ENCODE results near the gene PDZD2. TPM values are rescaled to one million over a fixed set of nuclear protein-coding genes. Genes with fewer than 3 reads are reported as not detected.
"Not testable (repeated sequence)": the region's sequence is repeated elsewhere in the genome, so short reads cannot be mapped to it uniquely, and the experiment has no call there.

PDZD2 gene
- polyA plus RNA-seq, 5 donors, result 13.6 to 22.4 (median 16.5) TPM

DNA sequence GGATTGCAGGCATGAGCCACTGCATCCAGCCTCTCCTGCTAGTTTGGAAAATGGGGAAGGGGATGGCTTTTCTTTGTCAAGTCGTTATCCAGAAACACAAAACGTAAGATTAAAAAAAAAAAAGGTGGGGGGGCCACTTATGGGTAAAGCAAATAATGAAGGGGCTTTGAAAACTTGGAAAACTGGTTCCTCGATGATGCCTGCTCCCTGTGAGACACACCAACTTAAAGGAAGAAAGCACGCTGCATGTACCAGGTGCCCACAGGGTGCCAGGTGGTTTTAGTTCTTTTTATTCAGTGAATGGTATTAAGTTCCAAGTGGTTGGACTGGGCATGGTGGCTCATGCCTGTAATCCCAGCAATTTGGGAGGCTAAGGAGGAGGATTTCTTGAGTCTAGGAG lies 365.1 kb downstream of the PDZD2 start:
- no peak for DNase-seq

DNA sequence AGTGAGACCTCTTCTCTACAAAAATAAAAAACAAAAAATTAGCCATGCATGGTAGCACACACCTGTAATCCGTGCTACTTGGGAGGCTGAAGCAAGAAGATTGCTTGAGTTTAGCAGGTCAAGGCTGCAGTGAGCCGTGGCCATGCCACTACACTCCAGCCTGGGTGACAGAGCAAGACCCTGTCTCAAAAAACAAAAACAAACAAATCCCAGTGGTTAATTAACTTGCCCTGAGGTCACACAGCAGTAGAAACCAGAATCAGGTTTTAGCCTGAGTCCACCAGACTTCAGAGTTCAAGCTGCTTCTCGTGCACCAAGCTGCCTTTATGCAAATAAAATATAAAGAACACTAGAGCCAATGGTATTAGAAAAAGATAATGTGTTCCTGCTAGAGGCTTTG lies 365.5 kb downstream of the PDZD2 start:
- no peak for DNase-seq

DNA sequence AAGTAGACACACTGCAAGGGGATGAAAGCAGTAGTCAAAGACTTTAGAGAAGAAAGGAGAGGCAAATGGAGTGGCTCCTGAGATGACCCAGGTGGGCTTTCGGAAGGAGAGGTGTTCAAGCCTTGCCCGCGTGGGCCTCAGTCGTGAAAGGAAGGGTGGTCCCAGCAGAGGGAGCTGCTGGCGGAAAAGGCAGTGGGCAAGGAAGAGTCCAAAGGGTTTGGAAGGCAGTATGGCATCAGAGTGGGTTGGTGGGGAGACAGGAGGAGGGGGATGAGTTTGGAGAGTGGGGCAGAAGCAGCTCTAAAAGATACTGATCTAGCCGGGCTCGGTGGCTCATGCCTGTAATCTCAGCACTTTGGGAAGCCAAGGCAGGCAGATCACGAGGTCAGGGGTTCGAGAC lies 369.8 kb downstream of the PDZD2 start:
- no peak for DNase-seq

- no peak for DNase-seq
These were observed 374.7 kb downstream of the PDZD2 start for GRCh38 chr5:32013658-32014057.

GRCh38 chr5:32014096-32014745 lies 375.3 kb downstream of the PDZD2 start:
- DNase-seq, result no peak

GRCh38 chr5:32015262-32015661 lies 376.3 kb downstream of the PDZD2 start:
- not testable (repeated sequence) for DNase-seq

- peak; percentile 36 to 46 for DNase-seq
These were observed 378.9 kb downstream of the PDZD2 start for GRCh38 chr5:32017692-32018367.

GRCh38 chr5:32018476-32019436 lies 379.8 kb downstream of the PDZD2 start:
- no peak for DNase-seq

- DNase-seq, result no peak
These were observed 381.3 kb downstream of the PDZD2 start for GRCh38 chr5:32020271-32020670.

DNA sequence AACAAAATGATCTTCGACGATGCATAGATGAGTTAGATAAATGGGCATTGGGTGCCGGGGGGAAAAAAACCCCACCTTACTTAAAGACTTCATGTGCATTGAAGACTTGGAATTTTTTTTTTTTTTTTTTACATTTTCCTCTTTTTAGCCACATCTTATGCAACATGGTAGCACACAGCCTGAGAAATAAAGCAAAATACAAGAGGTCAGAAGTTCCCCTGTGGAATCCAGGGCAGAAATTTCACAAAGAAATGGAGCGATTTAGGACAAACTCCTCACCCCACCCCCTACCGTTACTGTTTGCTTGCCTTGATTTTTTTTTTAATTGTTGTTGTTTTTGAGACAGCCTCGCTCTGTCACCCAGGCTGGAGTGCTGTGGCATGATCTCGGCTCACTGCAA lies 382.0 kb downstream of the PDZD2 start:
- no peak for DNase-seq

DNA sequence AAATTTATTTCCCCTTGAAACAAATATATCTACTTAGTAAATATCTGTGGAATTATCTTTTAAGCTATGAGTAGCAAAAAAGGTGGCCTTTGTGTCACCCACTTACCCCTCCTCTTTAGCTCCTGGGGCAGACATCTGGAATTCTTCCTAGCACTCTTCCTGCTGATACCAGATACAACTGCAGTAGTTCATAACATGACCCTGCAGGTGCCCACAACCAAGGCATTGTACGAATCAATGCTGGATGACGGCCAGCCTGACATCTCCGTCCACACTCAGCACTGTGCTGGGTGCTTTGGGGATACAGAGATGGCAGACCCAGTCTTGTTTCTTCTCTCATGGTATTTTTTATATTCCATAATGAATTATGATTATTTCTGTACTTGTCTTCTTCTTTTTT lies 382.8 kb downstream of the PDZD2 start:
- DNase-seq, result no peak

GRCh38 chr5:32022638-32023037 lies 383.7 kb downstream of the PDZD2 start:
- DNase-seq, result no peak

DNA sequence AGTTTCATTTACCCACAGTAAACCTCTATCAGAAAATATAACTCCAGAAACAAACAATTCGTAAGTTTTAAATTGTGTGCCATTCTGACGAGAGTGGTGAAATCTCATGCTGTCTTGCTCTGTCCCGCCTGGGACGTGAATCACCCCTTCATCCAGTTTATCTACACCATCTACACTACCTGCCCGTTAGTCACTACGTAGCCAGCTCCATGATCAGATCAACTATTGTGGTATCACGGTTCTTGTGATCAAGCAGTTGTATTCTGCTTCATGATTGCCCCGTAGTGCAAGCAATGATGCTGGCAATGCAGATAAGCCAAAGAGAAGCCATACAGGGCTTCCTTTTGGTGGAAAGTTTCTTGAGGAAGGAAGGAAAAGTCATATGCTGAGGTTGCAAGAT lies 384.9 kb downstream of the PDZD2 start:
- no peak for DNase-seq

GRCh38 chr5:32024751-32025150 lies 385.8 kb downstream of the PDZD2 start:
- DNase-seq, result no peak

DNA sequence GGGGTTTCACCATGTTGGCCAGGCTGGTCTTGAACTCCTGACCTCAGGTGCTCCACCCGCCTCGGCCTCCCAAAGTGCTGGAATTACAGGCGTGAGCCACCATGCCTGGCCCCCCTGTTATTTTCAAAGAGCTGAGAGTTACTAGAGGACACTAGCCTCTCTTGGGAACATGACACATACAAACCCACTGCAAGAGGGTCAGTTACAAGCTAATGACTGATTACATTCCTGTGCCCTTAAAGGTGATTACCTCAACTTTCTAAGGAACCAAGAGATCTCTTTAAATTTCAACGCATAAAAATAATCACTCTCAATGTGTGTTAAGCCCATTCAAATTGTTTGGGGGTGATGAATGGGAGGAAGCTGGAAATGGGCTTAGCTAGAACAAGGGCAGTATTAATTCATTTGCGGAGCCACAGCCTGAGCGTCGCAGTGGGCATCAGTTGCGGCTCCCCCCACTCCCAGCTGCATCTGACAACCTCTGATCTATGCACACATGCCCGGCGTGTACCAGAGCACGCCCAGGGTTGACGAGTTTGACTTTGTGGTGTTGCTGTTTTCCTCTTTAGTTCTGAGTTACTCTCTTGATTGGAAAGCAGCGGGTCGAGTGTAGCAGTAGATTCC lies 388.3 kb downstream of the PDZD2 start:
- DNase-seq, result no peak

DNA sequence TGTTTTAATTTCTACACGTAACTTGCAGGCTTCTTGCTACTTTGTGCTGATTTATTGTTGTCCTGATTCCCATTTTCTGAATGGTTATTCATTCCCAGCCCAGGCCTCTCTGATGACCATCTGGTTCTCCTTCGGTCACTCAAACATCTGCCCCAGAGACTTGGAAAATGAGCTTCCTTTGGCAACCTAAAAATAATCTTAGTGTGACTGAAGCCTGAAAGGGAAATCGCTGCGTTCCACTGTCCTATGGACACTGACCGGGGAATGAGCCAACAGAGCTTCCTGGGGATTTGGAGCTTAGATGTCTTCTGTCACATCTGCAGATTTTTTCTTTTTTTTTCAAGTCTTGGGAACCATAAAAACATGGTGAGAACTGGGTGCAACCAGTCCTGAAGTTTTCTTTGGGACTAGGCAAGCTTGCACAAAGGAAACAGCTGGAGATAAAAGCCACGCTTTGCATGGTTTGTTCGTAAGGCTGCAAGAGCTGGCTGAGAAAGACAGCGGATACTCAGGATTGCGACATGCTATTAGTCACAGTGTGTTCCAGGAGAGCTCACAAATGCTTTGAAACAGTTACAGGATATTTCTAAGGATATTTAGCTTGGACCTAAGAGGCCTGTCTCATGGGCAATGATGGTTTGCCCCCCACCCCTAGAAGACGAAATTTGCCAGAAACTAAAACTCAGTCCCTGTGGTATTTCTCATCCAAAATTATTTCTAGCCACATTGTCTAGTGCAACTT lies 389.0 kb downstream of the PDZD2 start:
- peak; percentile 83 to 87 for DNase-seq

GRCh38 chr5:32029261-32029660 lies 390.3 kb downstream of the PDZD2 start:
- DNase-seq, result no peak

DNA sequence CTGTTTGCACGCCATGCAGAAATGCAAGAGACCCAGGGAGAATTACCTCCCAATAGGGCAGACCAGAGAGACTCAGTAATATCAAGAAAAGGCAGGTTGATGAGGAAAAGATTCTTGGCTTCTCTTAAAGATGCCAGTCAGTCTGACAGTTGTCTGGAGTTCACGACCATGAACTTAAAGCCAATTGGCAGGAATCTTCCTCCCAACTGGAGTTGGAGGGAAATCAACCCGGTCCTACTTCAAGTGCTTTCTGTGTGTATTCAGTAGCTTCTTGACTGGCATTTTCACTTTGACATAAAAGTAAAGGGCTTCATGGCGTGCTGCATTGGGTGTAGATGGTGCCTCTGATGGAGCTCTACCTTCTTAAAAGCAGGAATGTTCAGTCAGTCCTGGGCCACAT lies 390.9 kb downstream of the PDZD2 start:
- no peak for DNase-seq

DNA sequence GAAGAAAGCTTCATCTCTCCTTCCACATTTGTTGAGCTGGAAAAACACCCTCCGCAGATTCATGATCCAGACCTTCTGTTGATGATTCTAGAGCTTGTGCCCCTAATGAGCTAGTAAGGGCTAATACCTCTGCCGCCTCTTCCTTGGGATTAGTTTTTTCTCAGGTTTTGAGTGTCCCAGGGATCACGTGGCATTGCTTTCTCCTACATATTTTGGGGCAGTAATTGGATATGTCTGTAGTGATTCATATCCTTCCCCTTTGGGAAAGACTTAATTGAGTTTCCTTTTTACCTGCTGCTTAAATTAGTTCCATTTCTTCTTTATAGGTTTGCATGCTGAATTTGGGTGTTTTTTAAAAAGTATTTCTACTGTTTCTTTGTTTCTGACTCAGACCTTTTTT lies 391.3 kb downstream of the PDZD2 start:
- DNase-seq, result no peak

DNA sequence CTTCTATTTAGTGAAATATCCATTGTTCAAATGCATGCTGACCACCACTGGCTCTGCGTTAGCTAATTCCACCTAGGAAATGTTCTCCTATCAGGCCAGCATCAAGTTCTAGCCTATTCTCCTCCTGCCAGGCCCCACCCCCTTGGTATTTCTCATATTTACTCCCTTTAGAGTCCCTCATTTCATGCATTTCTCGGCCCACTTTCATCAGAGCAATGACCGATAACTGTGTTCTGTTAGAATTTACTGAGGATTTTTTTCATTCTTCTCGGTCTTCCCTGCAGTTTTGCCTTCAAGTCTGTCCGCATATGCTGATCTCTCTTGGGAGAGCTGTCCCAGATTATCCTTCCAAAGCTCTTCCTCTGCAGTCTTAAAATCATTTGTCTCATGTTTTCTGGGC lies 391.8 kb downstream of the PDZD2 start:
- DNase-seq, result no peak

GRCh38 chr5:32031089-32031488 lies 392.2 kb downstream of the PDZD2 start:
- no peak for DNase-seq
